ENCODE data around the gene OR2AG2.

Gene OR2AG2

GRCh38 chr11:6771926-6772893 is at the start of gene OR2AG2:
Gene OR2AG2 (minus strand): TSS chr11:6771976. CDS start chr11:6768957, 3,019 bp downstream.
- no peak for DNase-seq (ENCODE audit: low read depth, low spot score)

GRCh38 chr11:6818967-6819366 is 47.2 kb upstream of the OR2AG2 start:
- DNase-seq (ENCODE audit: low read depth, low spot score): no peak

- peak; percentile 57 for DNase-seq (ENCODE audit: low read depth, low spot score)
Measured at GRCh38 chr11:6817694-6818093, 45.9 kb upstream of the OR2AG2 start.

- DNase-seq (ENCODE audit: low read depth, low spot score): no peak
Measured at GRCh38 chr11:6813656-6814055, 41.9 kb upstream of the OR2AG2 start.

GRCh38 chr11:6812390-6813005 is 40.7 kb upstream of the OR2AG2 start:
- peak; percentile 28 for DNase-seq (ENCODE audit: low read depth, low spot score)

GRCh38 chr11:6801075-6801474 is 29.3 kb upstream of the OR2AG2 start:
- peak; percentile 38 for DNase-seq (ENCODE audit: low read depth, low spot score)

GRCh38 chr11:6799402-6799801 is 27.6 kb upstream of the OR2AG2 start, which contains the start of gene OR6A2:
Gene OR6A2 (minus strand): TSS chr11:6799689. CDS start chr11:6795708, 3,981 bp downstream.
- no peak for DNase-seq (ENCODE audit: low read depth, low spot score)

GRCh38 chr11:6794639-6795038 is 22.9 kb upstream of the OR2AG2 start:
- no peak for DNase-seq (ENCODE audit: low read depth, low spot score)

- no peak for DNase-seq (ENCODE audit: low read depth, low spot score)
Measured at GRCh38 chr11:6790546-6790945, 18.8 kb upstream of the OR2AG2 start.

- DNase-seq (ENCODE audit: low read depth, low spot score): no peak
Measured at GRCh38 chr11:6782720-6783119, 10.9 kb upstream of the OR2AG2 start, which contains the start of gene OR2AG1. Gene OR2AG1 (plus strand): TSS chr11:6783020. CDS start chr11:6785038, 2,018 bp downstream.

GRCh38 chr11:6780829-6781228 is 9.1 kb upstream of the OR2AG2 start:
- no peak for DNase-seq (ENCODE audit: low read depth, low spot score)

GRCh38 chr11:6778518-6778917 is 6.7 kb upstream of the OR2AG2 start:
- DNase-seq (ENCODE audit: low read depth, low spot score): no peak

GRCh38 chr11:6757373-6757967 is 14.3 kb downstream of the OR2AG2 start:
- DNase-seq (ENCODE audit: low read depth, low spot score): no peak

GRCh38 chr11:6755953-6756347 is 15.8 kb downstream of the OR2AG2 start:
- DNase-seq (ENCODE audit: low read depth, low spot score): no peak

- no peak for DNase-seq (ENCODE audit: low read depth, low spot score)
Measured at GRCh38 chr11:6755303-6755952, 16.3 kb downstream of the OR2AG2 start.

- no peak for DNase-seq (ENCODE audit: low read depth, low spot score)
Measured at GRCh38 chr11:6747097-6747668, 24.6 kb downstream of the OR2AG2 start.

GRCh38 chr11:6746626-6747025 is 25.1 kb downstream of the OR2AG2 start:
- DNase-seq (ENCODE audit: low read depth, low spot score): no peak

GRCh38 chr11:6746086-6746618 is 25.6 kb downstream of the OR2AG2 start:
- DNase-seq (ENCODE audit: low read depth, low spot score): no peak

GRCh38 chr11:6745465-6746015 is 26.2 kb downstream of the OR2AG2 start:
- no peak for DNase-seq (ENCODE audit: low read depth, low spot score)

- DNase-seq (ENCODE audit: low read depth, low spot score): no peak
Measured at GRCh38 chr11:6745018-6745417, 26.8 kb downstream of the OR2AG2 start.

- DNase-seq (ENCODE audit: low read depth, low spot score): no peak
Measured at GRCh38 chr11:6742260-6742659, 29.5 kb downstream of the OR2AG2 start.
